ENCODE results near the gene ABCF2. TPM values are rescaled to one million over a fixed set of nuclear protein-coding genes. Genes with fewer than 3 reads are reported as not detected.

The ABCF2 gene
- polyA plus RNA-seq, 6 donors from 2014 or later, result 23.0 to 32.6 (median 25.4) TPM

- Mint-ChIP-seq H3K4me3 (no peak overlapping the region), H3K27me3 (no peaks in the 10 kb centered on the region), H3K4me1 (peaks cover 0 to 7% (median 0%) of the 10 kb centered on the region in 3 donors), H3K9me3 (no peaks in the 10 kb centered on the region), H3K36me3 (peaks cover 20 to 41% of the 10 kb centered on the region in 2 donors), H3K27ac (peak overlapping the region in 2 of 6 donors; percentile 73 to 75)
- DNase-seq (no peak), ATAC-seq (ENCODE audit: low read depth in 2 of 2) (no peak)
Observed at GRCh38 chr7:151215396-151215795, 11.6 kb downstream of the ABCF2 start.

GRCh38 chr7:151213826-151214225 lies 13.2 kb downstream of the ABCF2 start:
- no peak for DNase-seq
- H3K27me3 Mint-ChIP-seq, result no peaks in the 10 kb centered on the region
- no peaks in the 10 kb centered on the region for H3K9me3 Mint-ChIP-seq
- H3K4me1 Mint-ChIP-seq, result peaks cover 0 to 7% (median 0%) of the 10 kb centered on the region in 3 donors
- H3K27ac Mint-ChIP-seq, result no peak overlapping the region
- no peak overlapping the region for H3K4me3 Mint-ChIP-seq
- ATAC-seq (ENCODE audit: low read depth in 2 of 2), result no peak
- H3K36me3 Mint-ChIP-seq, result peaks cover 17 to 33% of the 10 kb centered on the region in 2 donors

GRCh38 chr7:151212626-151213025 lies 14.4 kb downstream of the ABCF2 start:
- Mint-ChIP-seq H3K9me3 (no peaks in the 10 kb centered on the region), H3K4me3 (no peak overlapping the region), H3K36me3 (peaks cover 15 to 21% of the 10 kb centered on the region in 2 donors), H3K27me3 (no peaks in the 10 kb centered on the region), H3K4me1 (peaks cover 0 to 7% (median 0%) of the 10 kb centered on the region in 3 donors), H3K27ac (peak overlapping the region in 1 of 6 donors; percentile 74)
- DNase-seq, result no peak
- no peak for ATAC-seq (ENCODE audit: low read depth in 2 of 2)

- peak overlapping the region in 1 of 6 donors; percentile 19 for H3K27ac Mint-ChIP-seq
- peaks cover 0 to 11% (median 0%) of the 10 kb centered on the region in 3 donors for H3K27me3 Mint-ChIP-seq
- no peak for DNase-seq
- H3K4me3 Mint-ChIP-seq, result no peak overlapping the region
- no peak for ATAC-seq (ENCODE audit: low read depth in 2 of 2)
- peaks cover 4 to 7% (median 7%) of the 10 kb centered on the region in 3 donors for H3K4me1 Mint-ChIP-seq
- H3K9me3 Mint-ChIP-seq, result no peaks in the 10 kb centered on the region
- H3K36me3 Mint-ChIP-seq, result peaks cover 15 to 20% of the 10 kb centered on the region in 2 donors
Observed at GRCh38 chr7:151211155-151211772, 15.7 kb downstream of the ABCF2 start.

- Mint-ChIP-seq H3K27me3 (peaks cover 0 to 21% (median 8%) of the 10 kb centered on the region in 3 donors), H3K27ac (peak within 1 kb of the TSS in 2 of 6 donors; percentile 19 to 60), H3K4me3 (no peak within 1 kb of the TSS), H3K9me3 (no peaks in the 10 kb centered on the region), H3K4me1 (peaks cover 1 to 7% (median 4%) of the 10 kb centered on the region in 3 donors), H3K36me3 (peaks cover 12 to 14% of the 10 kb centered on the region in 2 donors)
- ATAC-seq (ENCODE audit: low read depth in 2 of 2), result no peak
- no peak for DNase-seq
Observed at GRCh38 chr7:151210087-151210854, 16.7 kb downstream of the ABCF2 start, which contains the start of gene H2BK1. Gene H2BK1, minus strand, starts transcription at chr7:151210488. Its CDS starts 170 bp downstream, at chr7:151210318.

- Mint-ChIP-seq H3K4me1 (peaks cover 0 to 7% (median 4%) of the 10 kb centered on the region in 3 donors), H3K27ac (no peak overlapping the region)
Observed at GRCh38 chr7:151209588-151209987, 17.4 kb downstream of the ABCF2 start.

GRCh38 chr7:151208253-151208862 lies 18.6 kb downstream of the ABCF2 start:
- no peak for ATAC-seq (ENCODE audit: low read depth in 2 of 2)
- Mint-ChIP-seq H3K27ac (no peak overlapping the region), H3K9me3 (no peaks in the 10 kb centered on the region), H3K4me3 (no peak overlapping the region), H3K36me3 (no peaks in the 10 kb centered on the region), H3K27me3 (peaks cover 0 to 31% (median 27%) of the 10 kb centered on the region in 3 donors), H3K4me1 (peaks cover 0 to 7% (median 4%) of the 10 kb centered on the region in 3 donors)
- DNase-seq, result no peak

More at GRCh38 chr7:151209588-151209987, 17.4 kb downstream of the ABCF2 start:
- peaks cover 6 to 7% of the 10 kb centered on the region in 2 donors for H3K36me3 Mint-ChIP-seq
- ATAC-seq (ENCODE audit: low read depth in 2 of 2) (no peak), DNase-seq (no peak)
- no peaks in the 10 kb centered on the region for H3K9me3 Mint-ChIP-seq
- peaks cover 0 to 27% (median 15%) of the 10 kb centered on the region in 3 donors for H3K27me3 Mint-ChIP-seq
- no peak overlapping the region for H3K4me3 Mint-ChIP-seq

- peaks cover 0 to 7% (median 4%) of the 10 kb centered on the region in 3 donors for H3K4me1 Mint-ChIP-seq
- H3K9me3 Mint-ChIP-seq, result no peaks in the 10 kb centered on the region
- no peak for DNase-seq
- H3K27ac Mint-ChIP-seq, result no peak overlapping the region
- H3K36me3 Mint-ChIP-seq, result no peaks in the 10 kb centered on the region
- no peak for ATAC-seq (ENCODE audit: low read depth in 2 of 2)
- peaks cover 2 to 36% (median 33%) of the 10 kb centered on the region in 3 donors for H3K27me3 Mint-ChIP-seq
- H3K4me3 Mint-ChIP-seq, result no peak overlapping the region
Observed at GRCh38 chr7:151207804-151208203, 19.2 kb downstream of the ABCF2 start.

- Mint-ChIP-seq H3K9me3 (no peaks in the 10 kb centered on the region), H3K27me3 (peaks cover 6 to 40% (median 34%) of the 10 kb centered on the region in 3 donors), H3K36me3 (no peaks in the 10 kb centered on the region), H3K4me3 (no peak overlapping the region), H3K4me1 (peaks cover 0 to 7% (median 4%) of the 10 kb centered on the region in 3 donors), H3K27ac (no peak overlapping the region)
- ATAC-seq (ENCODE audit: low read depth in 2 of 2) (no peak), DNase-seq (no peak)
Observed at GRCh38 chr7:151207315-151207714, 19.7 kb downstream of the ABCF2 start.

GRCh38 chr7:151206914-151207313 lies 20.1 kb downstream of the ABCF2 start:
- H3K27me3 Mint-ChIP-seq, result peaks cover 10 to 43% (median 34%) of the 10 kb centered on the region in 3 donors
- no peak overlapping the region for H3K4me3 Mint-ChIP-seq
- ATAC-seq (ENCODE audit: low read depth in 2 of 2) (no peak), DNase-seq (no peak)
- H3K27ac Mint-ChIP-seq, result peak overlapping the region in 1 of 6 donors; percentile 47
- H3K9me3 Mint-ChIP-seq, result no peaks in the 10 kb centered on the region
- peaks cover 0 to 7% (median 4%) of the 10 kb centered on the region in 3 donors for H3K4me1 Mint-ChIP-seq
- H3K36me3 Mint-ChIP-seq, result no peaks in the 10 kb centered on the region

- Mint-ChIP-seq H3K27ac (peak overlapping the region in 1 of 6 donors; percentile 33), H3K36me3 (no peaks in the 10 kb centered on the region), H3K4me3 (no peak overlapping the region), H3K27me3 (peaks cover 14 to 55% (median 46%) of the 10 kb centered on the region in 3 donors), H3K4me1 (peaks cover 0 to 7% (median 4%) of the 10 kb centered on the region in 3 donors), H3K9me3 (no peaks in the 10 kb centered on the region)
- ATAC-seq (ENCODE audit: low read depth in 2 of 2) (no peak), DNase-seq (no peak)
Observed at GRCh38 chr7:151205730-151206129, 21.3 kb downstream of the ABCF2 start.

GRCh38 chr7:151204383-151205032 lies 22.5 kb downstream of the ABCF2 start:
- DNase-seq (no peak), ATAC-seq (ENCODE audit: low read depth in 2 of 2) (no peak)
- peaks cover 14 to 60% (median 57%) of the 10 kb centered on the region in 3 donors for H3K27me3 Mint-ChIP-seq
- H3K4me3 Mint-ChIP-seq, result no peak overlapping the region
- no peaks in the 10 kb centered on the region for H3K9me3 Mint-ChIP-seq
- H3K36me3 Mint-ChIP-seq, result no peaks in the 10 kb centered on the region
- no peak overlapping the region for H3K27ac Mint-ChIP-seq
- H3K4me1 Mint-ChIP-seq, result peaks cover 0 to 7% (median 4%) of the 10 kb centered on the region in 3 donors

GRCh38 chr7:151202836-151203235 lies 24.2 kb downstream of the ABCF2 start:
- DNase-seq, result no peak
- Mint-ChIP-seq H3K4me1 (peaks cover 0 to 7% (median 4%) of the 10 kb centered on the region in 3 donors), H3K27me3 (peaks cover 14 to 63% (median 59%) of the 10 kb centered on the region in 3 donors), H3K4me3 (no peak overlapping the region), H3K27ac (no peak overlapping the region), H3K36me3 (no peaks in the 10 kb centered on the region), H3K9me3 (no peaks in the 10 kb centered on the region)
- ATAC-seq (ENCODE audit: low read depth in 2 of 2), result no peak

All from naive B cell (primary cell).